Activated naive CD4-positive, alpha-beta T cell treated with anti-CD3 and anti-CD28 coated beads, Interleukin-2, amount 50 U/mL, for 24 hours (primary cell): Measurements from ENCODE around the gene SNX10.

Experiments
- H3K27ac Mint-ChIP-seq: one replicate; pipeline ENCODE4 v1.8.0; 2021; ENCODE audit warnings: mild to moderate bottlenecking, mixed read lengths
- H3K27me3 Mint-ChIP-seq: one replicate; pipeline ENCODE4 v1.8.0; 2021; ENCODE audit warnings: mixed read lengths
- H3K36me3 Mint-ChIP-seq: one replicate; pipeline ENCODE4 v1.8.0; 2021; ENCODE audit warnings: mixed read lengths
- H3K4me1 Mint-ChIP-seq: one replicate; pipeline ENCODE4 v1.8.0; 2021; ENCODE audit warnings: mixed read lengths
- H3K4me3 Mint-ChIP-seq: one replicate; pipeline ENCODE4 v1.8.0; 2021; ENCODE audit warnings: mild to moderate bottlenecking, mixed read lengths
- H3K9me3 Mint-ChIP-seq: one replicate; pipeline ENCODE4 v1.8.0; 2021; ENCODE audit warnings: mixed read lengths

Gene SNX10

GRCh38 chr7:26291251-26291650 is 411 bp upstream of the SNX10 start:
- Mint-ChIP-seq H3K27me3 (no peaks in the 10 kb centered on the region), H3K4me1 (peaks cover 38% of the 10 kb centered on the region), H3K27ac (peak overlapping the region; percentile 87), H3K4me3 (peak overlapping the region; percentile 91), H3K36me3 (no peaks in the 10 kb centered on the region), H3K9me3 (no peaks in the 10 kb centered on the region)

DNA sequence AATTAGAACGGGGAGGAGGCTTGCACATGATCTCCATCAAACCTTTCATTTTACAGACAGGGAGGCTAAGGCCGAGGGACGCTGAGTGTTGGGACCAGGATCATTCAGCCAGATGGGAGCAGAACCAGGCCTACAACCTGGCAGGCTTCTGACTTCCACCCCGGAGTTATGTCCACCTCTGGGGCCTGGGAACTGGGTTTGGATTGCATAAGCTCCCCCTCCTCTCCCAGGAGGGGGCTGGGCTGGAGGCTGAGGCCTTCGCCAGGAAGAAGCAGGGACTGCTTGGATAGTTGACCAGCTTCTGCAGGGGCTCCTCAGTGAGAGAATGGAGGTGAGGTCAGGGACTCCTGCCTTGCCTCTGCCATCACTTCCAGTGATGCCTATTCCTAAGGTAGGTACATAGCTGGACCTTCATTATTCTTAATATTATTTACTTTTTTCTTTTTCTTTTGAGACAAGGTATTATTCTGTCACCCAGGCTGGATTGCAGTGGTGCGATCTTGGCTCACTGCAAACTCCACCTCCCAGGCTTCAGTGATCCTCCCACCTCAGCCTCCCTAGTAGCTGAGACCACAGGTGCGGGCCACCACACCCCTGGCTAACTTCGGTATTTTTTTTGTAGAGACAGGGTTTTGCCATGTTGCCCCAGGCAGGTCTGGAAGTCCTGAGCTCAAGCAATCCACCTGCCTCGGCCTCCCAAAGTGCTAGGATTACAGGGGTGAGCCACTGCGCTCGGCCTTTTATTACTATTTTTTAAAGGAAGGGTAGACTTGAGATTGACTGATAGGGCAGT is 1.3 kb downstream of the SNX10 start:
- Mint-ChIP-seq H3K27ac (peak overlapping the region; percentile 31), H3K4me3 (peak overlapping the region; percentile 90), H3K9me3 (no peaks in the 10 kb centered on the region), H3K4me1 (peaks cover 38% of the 10 kb centered on the region), H3K27me3 (no peaks in the 10 kb centered on the region), H3K36me3 (no peaks in the 10 kb centered on the region)

DNA sequence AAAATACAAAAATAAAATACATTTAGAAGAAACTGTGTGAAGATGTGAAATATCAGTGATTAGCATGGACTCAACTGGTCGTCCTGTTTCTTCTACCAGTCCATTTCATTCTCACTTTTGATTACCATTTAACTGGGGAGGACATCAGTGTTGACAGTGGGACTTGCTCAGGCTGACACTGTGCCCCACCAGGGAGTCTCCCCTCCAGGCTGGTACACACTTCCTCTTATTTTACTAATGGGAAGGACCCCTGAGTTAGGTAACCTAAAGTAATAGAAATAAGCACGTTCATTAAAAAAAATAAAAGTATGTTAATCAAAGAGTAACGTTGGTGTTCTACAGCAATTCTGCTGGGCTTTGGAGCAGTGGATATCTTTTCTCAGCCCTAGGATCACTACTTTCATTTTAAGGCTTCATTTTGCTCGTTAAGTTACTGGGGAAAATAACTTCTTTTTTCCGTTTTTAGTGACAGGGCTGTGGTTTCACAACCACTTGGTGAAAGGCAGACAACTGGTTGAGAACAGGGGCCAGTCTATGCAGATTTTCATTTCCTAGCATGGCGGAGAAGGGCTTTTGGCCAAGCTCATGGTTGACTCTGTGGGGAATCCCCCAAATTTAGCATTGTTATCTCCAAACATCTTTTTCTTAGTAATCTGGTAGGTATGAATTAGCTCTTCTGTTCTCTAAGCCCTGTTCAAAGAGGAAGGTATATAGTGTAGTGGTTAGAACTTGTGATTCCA is 2.1 kb downstream of the SNX10 start:
- peaks cover 39% of the 10 kb centered on the region for H3K4me1 Mint-ChIP-seq
- H3K9me3 Mint-ChIP-seq, result no peaks in the 10 kb centered on the region
- H3K4me3 Mint-ChIP-seq, result peak overlapping the region; percentile 72
- no peaks in the 10 kb centered on the region for H3K36me3 Mint-ChIP-seq
- H3K27ac Mint-ChIP-seq, result peak overlapping the region; percentile 80
- no peaks in the 10 kb centered on the region for H3K27me3 Mint-ChIP-seq

GRCh38 chr7:26295015-26295414 is 3.4 kb downstream of the SNX10 start:
- Mint-ChIP-seq H3K36me3 (peaks cover 2% of the 10 kb centered on the region), H3K27me3 (no peaks in the 10 kb centered on the region), H3K27ac (no peak overlapping the region), H3K9me3 (no peaks in the 10 kb centered on the region), H3K4me1 (peaks cover 42% of the 10 kb centered on the region), H3K4me3 (no peak overlapping the region)

DNA sequence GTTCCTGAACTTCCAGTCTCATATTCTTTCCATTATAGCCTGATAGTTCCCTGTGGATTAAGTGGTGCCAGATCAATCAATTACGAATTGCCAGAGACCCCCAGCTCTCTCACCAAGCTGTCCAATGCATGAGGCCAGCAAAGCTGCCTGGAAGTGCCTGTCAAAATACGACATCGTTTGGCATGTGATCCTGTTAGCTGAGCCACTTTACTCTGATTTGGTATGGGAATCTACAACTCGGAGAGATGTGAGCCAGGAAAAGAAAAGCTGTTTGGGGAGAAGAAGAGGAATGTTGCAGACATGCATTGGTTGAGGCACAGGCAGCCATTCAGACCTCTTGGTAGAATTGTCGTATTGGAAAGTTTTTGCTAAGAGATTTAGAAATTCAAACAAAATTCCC is 3.9 kb downstream of the SNX10 start:
- Mint-ChIP-seq H3K4me3 (no peak overlapping the region), H3K36me3 (peaks cover 2% of the 10 kb centered on the region), H3K4me1 (peaks cover 42% of the 10 kb centered on the region), H3K9me3 (no peaks in the 10 kb centered on the region), H3K27me3 (no peaks in the 10 kb centered on the region), H3K27ac (no peak overlapping the region)

- Mint-ChIP-seq H3K36me3 (peaks cover 4% of the 10 kb centered on the region), H3K4me1 (peaks cover 24% of the 10 kb centered on the region), H3K27me3 (no peaks in the 10 kb centered on the region), H3K9me3 (no peaks in the 10 kb centered on the region), H3K4me3 (no peak overlapping the region), H3K27ac (no peak overlapping the region)
Measured at GRCh38 chr7:26298472-26299058, 6.9 kb downstream of the SNX10 start.

- Mint-ChIP-seq H3K36me3 (peaks cover 2% of the 10 kb centered on the region), H3K27ac (peak overlapping the region; percentile 60), H3K4me1 (peaks cover 8% of the 10 kb centered on the region), H3K9me3 (no peaks in the 10 kb centered on the region), H3K4me3 (no peak overlapping the region), H3K27me3 (no peaks in the 10 kb centered on the region)
Measured at GRCh38 chr7:26305090-26305868, 13.6 kb downstream of the SNX10 start.

DNA sequence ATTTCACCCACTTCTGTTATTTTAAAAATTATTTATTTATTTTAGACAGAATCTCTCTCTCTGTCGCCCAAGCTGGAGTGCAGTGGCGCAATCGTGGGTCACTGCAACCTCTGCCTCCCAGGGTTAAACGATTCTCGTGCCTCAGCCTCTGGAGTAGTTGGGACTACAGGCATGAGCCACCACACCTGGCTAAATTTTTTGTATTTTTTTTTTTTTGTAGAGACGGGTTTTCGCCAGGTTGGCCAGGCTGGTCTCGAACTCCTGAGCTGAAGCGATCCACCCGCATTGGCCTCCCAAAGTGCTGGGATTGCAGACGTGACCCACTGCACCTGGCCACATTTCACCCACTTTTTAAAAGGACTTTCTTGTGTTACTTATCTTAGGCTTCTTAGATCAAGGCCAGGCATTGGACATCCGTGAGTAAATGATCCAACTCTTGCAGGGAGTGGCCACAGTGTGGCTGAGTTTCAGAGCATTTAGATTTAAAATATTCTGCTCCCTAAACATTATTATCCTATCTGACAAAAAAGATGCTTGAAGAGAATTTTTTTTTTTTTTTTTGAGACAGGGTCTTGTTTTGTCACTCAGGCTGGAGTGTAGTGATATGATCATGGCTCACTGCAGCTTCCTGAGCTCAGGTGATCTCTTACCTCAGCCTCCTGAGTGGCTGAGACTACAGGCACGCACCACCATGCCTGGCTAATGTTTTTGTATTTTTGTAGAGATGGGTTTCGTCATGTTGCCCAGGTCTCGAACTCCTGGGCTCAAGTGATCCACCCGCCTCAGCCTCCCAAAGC is 14.4 kb downstream of the SNX10 start:
- Mint-ChIP-seq H3K36me3 (peaks cover under 1% of the 10 kb centered on the region), H3K4me1 (peaks cover 8% of the 10 kb centered on the region), H3K4me3 (no peak overlapping the region)

GRCh38 chr7:26306790-26307189 is 15.1 kb downstream of the SNX10 start:
- peaks cover 8% of the 10 kb centered on the region for H3K4me1 Mint-ChIP-seq
- no peak overlapping the region for H3K27ac Mint-ChIP-seq
- H3K4me3 Mint-ChIP-seq, result no peak overlapping the region
- H3K27me3 Mint-ChIP-seq, result no peaks in the 10 kb centered on the region
- H3K36me3 Mint-ChIP-seq, result no peaks in the 10 kb centered on the region
- no peaks in the 10 kb centered on the region for H3K9me3 Mint-ChIP-seq

More for the DNA sequence above, 14.4 kb downstream of the SNX10 start:
- no peaks in the 10 kb centered on the region for H3K9me3 Mint-ChIP-seq
- no peak overlapping the region for H3K27ac Mint-ChIP-seq
- no peaks in the 10 kb centered on the region for H3K27me3 Mint-ChIP-seq

- Mint-ChIP-seq H3K27me3 (no peaks in the 10 kb centered on the region), H3K4me1 (peaks cover 8% of the 10 kb centered on the region), H3K4me3 (no peak overlapping the region), H3K27ac (no peak overlapping the region), H3K9me3 (no peaks in the 10 kb centered on the region), H3K36me3 (no peaks in the 10 kb centered on the region)
Measured at GRCh38 chr7:26307226-26307625, 15.6 kb downstream of the SNX10 start.

DNA sequence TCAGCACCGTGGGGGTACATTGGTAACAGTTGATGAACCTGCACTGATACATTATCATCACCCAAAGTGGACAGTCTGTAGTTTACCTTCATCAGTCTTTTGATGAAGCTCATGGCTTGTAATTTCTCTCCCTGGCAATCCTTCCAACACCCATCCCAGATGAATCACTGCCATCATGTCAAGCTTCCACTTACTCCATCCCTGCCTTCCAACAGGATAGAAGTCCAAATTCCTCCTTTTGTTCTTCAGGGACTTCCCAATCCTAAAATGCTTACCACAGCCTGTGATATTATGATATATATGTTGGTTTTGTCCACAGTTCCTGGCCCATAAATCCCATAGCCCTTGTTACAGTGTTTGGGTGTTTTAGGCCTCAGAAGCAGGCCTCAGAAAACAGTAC is 16.1 kb downstream of the SNX10 start:
- Mint-ChIP-seq H3K27me3 (no peaks in the 10 kb centered on the region), H3K9me3 (no peaks in the 10 kb centered on the region), H3K27ac (no peak overlapping the region), H3K4me3 (no peak overlapping the region), H3K4me1 (peaks cover 8% of the 10 kb centered on the region), H3K36me3 (no peaks in the 10 kb centered on the region)

- Mint-ChIP-seq H3K9me3 (no peaks in the 10 kb centered on the region), H3K27me3 (no peaks in the 10 kb centered on the region), H3K27ac (no peak overlapping the region), H3K4me1 (peaks cover 8% of the 10 kb centered on the region), H3K4me3 (no peak overlapping the region), H3K36me3 (no peaks in the 10 kb centered on the region)
Measured at GRCh38 chr7:26308551-26308950, 16.9 kb downstream of the SNX10 start.

- H3K36me3 Mint-ChIP-seq, result no peaks in the 10 kb centered on the region
- no peak overlapping the region for H3K27ac Mint-ChIP-seq
- no peaks in the 10 kb centered on the region for H3K9me3 Mint-ChIP-seq
- peaks cover 8% of the 10 kb centered on the region for H3K4me1 Mint-ChIP-seq
- no peaks in the 10 kb centered on the region for H3K27me3 Mint-ChIP-seq
- no peak overlapping the region for H3K4me3 Mint-ChIP-seq
Measured at GRCh38 chr7:26309089-26309488, 17.4 kb downstream of the SNX10 start.

- no peaks in the 10 kb centered on the region for H3K9me3 Mint-ChIP-seq
- H3K4me3 Mint-ChIP-seq, result no peak overlapping the region
- H3K36me3 Mint-ChIP-seq, result no peaks in the 10 kb centered on the region
- no peak overlapping the region for H3K27ac Mint-ChIP-seq
- no peaks in the 10 kb centered on the region for H3K4me1 Mint-ChIP-seq
- no peaks in the 10 kb centered on the region for H3K27me3 Mint-ChIP-seq
Measured at GRCh38 chr7:26311798-26312197, 20.1 kb downstream of the SNX10 start.

DNA sequence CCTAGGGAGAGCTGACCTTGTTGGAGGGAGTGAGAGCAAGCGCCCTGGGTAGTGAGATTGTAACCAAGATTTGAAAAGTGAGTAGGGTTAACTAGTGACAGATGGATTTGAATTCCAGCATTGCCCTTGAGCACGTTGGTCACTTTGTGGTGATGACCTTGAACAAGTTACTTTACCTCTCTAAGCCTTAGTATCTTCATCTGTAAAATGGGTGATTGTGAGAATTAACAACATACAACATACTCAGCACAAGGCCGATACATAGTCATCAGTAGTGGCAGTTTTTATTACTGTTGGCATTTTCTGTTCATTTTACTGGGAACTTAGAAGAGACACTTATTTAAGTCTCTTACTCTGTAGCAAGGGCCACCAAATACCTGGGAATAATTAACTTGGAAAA is 25.5 kb downstream of the SNX10 start:
- Mint-ChIP-seq H3K4me3 (no peak overlapping the region), H3K4me1 (no peaks in the 10 kb centered on the region), H3K27me3 (no peaks in the 10 kb centered on the region), H3K9me3 (no peaks in the 10 kb centered on the region), H3K36me3 (no peaks in the 10 kb centered on the region), H3K27ac (no peak overlapping the region)
